ENCODE data around the gene SLC13A1. TPM values are rescaled to one million over a fixed set of nuclear protein-coding genes. Genes with fewer than 3 reads are reported as not detected.
"Not testable (repeated sequence)": the region's sequence is repeated elsewhere in the genome, so short reads cannot be mapped to it uniquely, and the experiment has no call there.

The SLC13A1 gene, protein sequence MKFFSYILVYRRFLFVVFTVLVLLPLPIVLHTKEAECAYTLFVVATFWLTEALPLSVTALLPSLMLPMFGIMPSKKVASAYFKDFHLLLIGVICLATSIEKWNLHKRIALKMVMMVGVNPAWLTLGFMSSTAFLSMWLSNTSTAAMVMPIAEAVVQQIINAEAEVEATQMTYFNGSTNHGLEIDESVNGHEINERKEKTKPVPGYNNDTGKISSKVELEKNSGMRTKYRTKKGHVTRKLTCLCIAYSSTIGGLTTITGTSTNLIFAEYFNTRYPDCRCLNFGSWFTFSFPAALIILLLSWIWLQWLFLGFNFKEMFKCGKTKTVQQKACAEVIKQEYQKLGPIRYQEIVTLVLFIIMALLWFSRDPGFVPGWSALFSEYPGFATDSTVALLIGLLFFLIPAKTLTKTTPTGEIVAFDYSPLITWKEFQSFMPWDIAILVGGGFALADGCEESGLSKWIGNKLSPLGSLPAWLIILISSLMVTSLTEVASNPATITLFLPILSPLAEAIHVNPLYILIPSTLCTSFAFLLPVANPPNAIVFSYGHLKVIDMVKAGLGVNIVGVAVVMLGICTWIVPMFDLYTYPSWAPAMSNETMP
- not detected for polyA plus RNA-seq

DNA sequence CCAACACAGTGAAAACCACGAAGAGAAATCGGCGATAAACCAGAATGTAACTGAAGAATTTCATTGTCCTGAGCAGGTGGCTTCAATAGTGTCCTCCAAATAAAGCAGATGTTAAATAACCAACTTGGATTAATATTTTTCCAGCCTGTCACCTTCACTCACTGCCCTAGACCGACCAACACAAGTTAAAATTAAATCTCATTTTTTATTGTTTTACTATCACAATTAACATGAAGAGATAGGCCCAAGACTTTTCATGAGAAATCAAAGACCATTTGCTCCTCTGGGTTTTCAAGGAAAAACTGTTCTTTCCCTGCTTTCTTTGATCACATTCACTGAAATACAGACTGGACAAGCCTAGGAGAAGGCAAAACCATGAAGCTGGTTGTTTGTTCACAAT is at the start of gene SLC13A1:
Gene SLC13A1 (minus strand): TSS at position 87 of the 400 bp plus-strand sequence. CDS start 23 bp downstream, at position 64.
- H3K36me3 Mint-ChIP-seq: no peaks in the 10 kb centered on the region
- no peaks in the 10 kb centered on the region for H3K27me3 Mint-ChIP-seq
- no peaks in the 10 kb centered on the region for H3K4me1 Mint-ChIP-seq
- H3K9me3 Mint-ChIP-seq: no peaks in the 10 kb centered on the region
- no peak within 1 kb of the TSS for H3K4me3 Mint-ChIP-seq
- no peak within 1 kb of the TSS for H3K27ac Mint-ChIP-seq

DNA sequence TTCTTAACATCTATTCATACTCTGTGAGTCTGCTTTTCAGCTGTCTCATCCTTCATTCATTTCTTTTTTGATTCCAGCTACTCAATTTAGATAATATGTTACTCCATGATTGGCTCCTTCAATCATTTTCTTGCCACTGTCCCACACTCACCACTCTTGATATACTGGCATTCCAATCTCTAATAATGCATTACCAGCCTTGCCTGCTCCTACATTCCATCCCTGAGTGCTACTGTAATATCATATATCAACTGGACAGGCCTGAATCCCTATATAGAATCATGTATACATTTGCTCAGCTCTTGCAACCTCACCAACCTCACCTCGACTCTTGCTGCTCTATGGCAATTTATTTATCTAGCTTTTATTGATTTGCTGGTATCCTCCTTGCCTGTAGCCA is 45.0 kb upstream of the SLC13A1 start:
- no peak overlapping the region for H3K27ac Mint-ChIP-seq
- no peaks in the 10 kb centered on the region for H3K27me3 Mint-ChIP-seq
- no peak overlapping the region for H3K4me3 Mint-ChIP-seq
- H3K36me3 Mint-ChIP-seq: no peaks in the 10 kb centered on the region
- H3K4me1 Mint-ChIP-seq: no peaks in the 10 kb centered on the region
- H3K9me3 Mint-ChIP-seq: no peaks in the 10 kb centered on the region

DNA sequence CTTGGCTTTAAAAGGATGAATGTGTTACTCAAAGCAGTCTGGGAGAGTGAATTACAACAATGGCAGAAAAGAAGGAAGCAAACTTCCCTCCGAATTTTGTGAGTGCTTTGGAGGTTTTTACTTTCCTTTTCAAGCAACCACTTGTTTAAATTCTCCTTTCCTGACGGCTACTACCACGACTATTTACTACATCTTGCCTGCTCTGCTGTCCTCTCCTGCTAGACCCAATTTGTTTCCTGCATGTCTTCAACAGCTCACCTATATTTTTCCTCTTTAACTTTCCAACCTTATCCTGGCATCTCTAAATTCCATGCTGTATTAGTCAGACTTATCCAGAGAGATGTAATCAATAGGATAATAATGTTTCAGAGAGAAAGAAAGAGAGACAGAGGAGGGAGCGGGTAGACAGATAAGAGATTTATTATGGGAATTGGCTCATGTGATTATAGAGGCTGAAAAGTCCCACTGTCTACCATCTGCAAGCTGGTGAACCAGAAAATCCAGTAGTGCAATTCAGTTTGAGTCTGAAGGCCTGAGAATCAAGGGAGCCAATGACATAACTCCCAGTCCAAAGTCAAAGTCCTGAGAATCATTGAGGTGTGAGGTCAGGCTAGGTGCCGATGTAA is 42.8 kb upstream of the SLC13A1 start:
- Mint-ChIP-seq H3K9me3 (no peaks in the 10 kb centered on the region), H3K27ac (no peak overlapping the region), H3K36me3 (no peaks in the 10 kb centered on the region), H3K4me1 (no peaks in the 10 kb centered on the region), H3K4me3 (no peak overlapping the region), H3K27me3 (no peaks in the 10 kb centered on the region)

DNA sequence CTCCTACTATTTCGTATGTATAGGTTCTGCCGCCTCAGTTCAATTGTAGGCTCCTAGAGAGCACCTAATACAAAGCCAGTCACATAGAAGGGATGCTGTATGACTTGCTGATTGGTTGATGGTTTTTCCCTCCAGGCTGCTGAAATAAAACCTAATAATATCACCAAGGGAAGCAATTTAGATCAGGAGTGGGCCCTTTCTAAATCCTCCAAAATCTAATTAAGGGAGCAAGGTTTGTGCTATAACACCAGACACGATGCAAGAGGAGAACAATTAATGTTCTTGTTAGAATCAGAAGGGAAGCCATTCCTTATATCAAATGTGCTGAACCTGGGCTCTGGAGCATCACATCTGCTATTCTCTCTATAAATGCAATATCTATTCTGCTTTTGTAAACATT is 42.0 kb upstream of the SLC13A1 start:
- Mint-ChIP-seq H3K36me3 (no peaks in the 10 kb centered on the region), H3K4me1 (no peaks in the 10 kb centered on the region), H3K4me3 (no peak overlapping the region), H3K9me3 (no peaks in the 10 kb centered on the region), H3K27ac (no peak overlapping the region), H3K27me3 (no peaks in the 10 kb centered on the region)

DNA sequence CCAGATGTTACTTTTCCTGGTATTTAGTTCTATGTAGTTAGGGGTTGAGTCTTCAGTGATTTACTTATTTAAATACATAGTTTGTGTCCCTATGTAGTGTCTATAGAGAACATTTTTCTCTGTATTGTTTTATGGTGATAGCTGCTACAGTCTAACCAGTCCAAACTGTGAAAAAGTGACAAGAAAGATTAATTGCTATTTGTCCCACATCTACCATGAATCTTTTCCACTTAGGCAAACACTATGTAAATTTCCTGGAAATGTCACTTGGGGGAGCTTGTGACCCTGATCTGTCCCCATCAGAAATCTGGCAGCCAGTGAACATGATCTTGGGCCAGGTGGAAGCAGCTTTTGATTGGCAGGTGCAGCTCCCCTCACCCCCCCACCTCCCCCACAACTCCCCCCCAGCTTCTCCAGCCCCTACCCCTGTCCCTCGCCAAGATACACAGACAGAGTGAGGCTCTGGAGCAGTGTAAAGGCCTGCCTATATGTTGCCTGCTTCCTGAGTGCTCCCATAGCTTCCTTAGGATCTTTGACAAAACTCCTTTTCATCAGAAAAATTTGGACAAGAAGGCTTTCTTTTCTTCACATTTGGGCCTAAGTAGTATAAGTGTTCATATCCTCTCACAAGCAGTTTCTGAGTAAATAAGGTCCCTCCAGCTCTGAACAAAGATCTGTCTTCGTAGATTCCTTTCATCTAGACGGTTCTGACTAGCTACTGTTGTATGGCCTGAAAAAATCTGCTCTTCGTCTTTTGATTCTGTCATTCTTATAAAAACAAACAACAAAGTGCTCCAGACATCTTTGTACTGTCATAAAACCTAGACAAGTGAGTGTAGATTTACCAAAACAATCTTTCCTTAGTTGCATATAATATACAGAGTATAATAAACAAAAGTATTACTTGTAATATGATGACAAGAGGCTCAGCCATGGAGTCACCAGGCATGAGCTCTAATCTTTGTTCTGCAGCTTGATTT is 31.5 kb upstream of the SLC13A1 start:
- Mint-ChIP-seq H3K27me3 (no peaks in the 10 kb centered on the region), H3K4me3 (no peak overlapping the region), H3K27ac (no peak overlapping the region), H3K36me3 (no peaks in the 10 kb centered on the region), H3K9me3 (peaks cover 0 to 7% (median 4%) of the 10 kb centered on the region in 3 donors), H3K4me1 (peaks cover 0 to 2% (median 0%) of the 10 kb centered on the region in 3 donors)

DNA sequence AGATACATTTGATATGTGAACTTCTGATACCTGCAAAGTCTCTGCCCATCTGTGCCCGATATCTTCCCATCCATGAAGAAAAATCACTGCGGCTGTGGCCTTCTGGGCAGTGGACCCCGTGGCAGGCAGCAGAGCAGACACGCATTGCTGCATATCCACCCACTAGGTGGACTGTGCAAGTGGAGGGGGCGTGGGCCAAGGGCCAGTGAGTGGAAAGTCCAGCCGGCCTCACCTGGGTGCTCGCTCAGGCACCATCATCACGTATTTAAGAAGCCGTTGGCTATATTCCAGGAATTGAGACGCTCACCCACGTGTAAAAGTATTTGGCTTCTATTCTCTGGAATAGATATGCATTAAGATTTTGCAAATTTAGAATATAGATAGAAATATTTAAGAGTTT is 30.8 kb upstream of the SLC13A1 start:
- peaks cover 0 to 2% (median 0%) of the 10 kb centered on the region in 3 donors for H3K4me1 Mint-ChIP-seq
- H3K36me3 Mint-ChIP-seq: no peaks in the 10 kb centered on the region
- H3K27me3 Mint-ChIP-seq: no peaks in the 10 kb centered on the region
- no peak overlapping the region for H3K27ac Mint-ChIP-seq
- peaks cover 0 to 7% (median 5%) of the 10 kb centered on the region in 3 donors for H3K9me3 Mint-ChIP-seq
- no peak overlapping the region for H3K4me3 Mint-ChIP-seq

DNA sequence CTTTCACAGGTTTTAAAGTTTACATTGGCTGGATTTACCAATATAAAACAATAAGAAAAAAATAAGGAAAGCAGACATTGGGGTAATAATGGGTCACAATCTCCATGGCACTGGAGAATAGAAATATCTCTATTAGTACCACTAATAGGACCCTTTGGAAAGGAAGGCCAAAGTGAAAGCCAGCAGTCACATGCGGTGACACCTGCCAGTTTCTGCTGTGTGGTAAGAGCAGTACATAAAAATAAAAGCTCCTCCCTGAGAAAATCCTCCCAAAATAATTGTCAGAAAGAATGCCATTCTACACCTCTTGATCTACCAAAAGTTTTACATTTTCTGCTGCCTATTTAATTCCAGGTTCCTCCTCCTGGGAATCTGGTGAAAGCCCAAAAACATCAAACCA is 30.4 kb upstream of the SLC13A1 start:
- Mint-ChIP-seq H3K27ac (no peak overlapping the region), H3K4me1 (peaks cover 0 to 2% (median 0%) of the 10 kb centered on the region in 3 donors), H3K27me3 (no peaks in the 10 kb centered on the region), H3K4me3 (no peak overlapping the region), H3K36me3 (no peaks in the 10 kb centered on the region), H3K9me3 (peaks cover 0 to 9% (median 5%) of the 10 kb centered on the region in 3 donors)

DNA sequence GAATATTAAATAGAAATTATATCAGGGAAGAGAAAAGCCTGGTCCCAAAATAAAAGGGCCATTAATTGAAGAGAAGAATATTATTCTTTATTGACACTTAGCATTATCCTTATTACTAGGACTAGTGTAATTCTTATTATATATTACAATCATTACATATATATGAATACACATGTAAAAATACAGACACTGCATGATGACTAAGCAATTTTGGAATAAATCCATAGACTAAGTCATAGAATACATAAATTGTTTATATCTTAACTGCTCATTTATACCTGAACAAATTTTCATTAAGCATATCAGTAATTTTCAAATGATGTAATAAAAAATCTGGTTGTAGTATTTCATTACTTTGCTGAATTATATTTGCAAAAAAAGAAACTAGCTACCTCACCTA is 29.7 kb upstream of the SLC13A1 start:
- H3K9me3 Mint-ChIP-seq: peaks cover 0 to 9% (median 5%) of the 10 kb centered on the region in 3 donors
- no peaks in the 10 kb centered on the region for H3K27me3 Mint-ChIP-seq
- H3K36me3 Mint-ChIP-seq: no peaks in the 10 kb centered on the region
- no peak overlapping the region for H3K4me3 Mint-ChIP-seq
- peaks cover 0 to 2% (median 0%) of the 10 kb centered on the region in 3 donors for H3K4me1 Mint-ChIP-seq
- no peak overlapping the region for H3K27ac Mint-ChIP-seq

DNA sequence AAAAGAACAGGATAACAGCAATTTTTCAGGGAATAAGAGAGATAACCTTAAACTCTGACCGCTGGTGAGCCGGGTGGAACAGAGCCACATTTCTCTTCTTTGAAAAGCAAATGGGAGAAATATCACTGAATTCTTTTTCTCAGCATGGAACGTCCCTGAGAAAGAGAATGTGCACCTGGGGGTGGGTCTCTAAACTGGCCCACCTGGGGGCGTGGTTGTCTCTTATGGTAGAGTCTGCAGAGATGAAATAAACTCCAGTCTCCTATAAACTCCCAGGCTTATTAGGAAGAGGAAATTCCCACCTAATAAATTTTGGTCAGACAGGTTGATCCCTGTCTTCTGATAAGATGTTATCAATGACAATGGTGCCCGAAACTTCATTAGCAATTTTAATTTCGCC is 27.9 kb upstream of the SLC13A1 start:
- not testable (repeated sequence) for H3K27me3 Mint-ChIP-seq, H3K27ac Mint-ChIP-seq, H3K4me1 Mint-ChIP-seq, H3K36me3 Mint-ChIP-seq, H3K4me3 Mint-ChIP-seq
- H3K9me3 Mint-ChIP-seq: peaks cover 2 to 19% (median 9%) of the 10 kb centered on the region in 3 donors

DNA sequence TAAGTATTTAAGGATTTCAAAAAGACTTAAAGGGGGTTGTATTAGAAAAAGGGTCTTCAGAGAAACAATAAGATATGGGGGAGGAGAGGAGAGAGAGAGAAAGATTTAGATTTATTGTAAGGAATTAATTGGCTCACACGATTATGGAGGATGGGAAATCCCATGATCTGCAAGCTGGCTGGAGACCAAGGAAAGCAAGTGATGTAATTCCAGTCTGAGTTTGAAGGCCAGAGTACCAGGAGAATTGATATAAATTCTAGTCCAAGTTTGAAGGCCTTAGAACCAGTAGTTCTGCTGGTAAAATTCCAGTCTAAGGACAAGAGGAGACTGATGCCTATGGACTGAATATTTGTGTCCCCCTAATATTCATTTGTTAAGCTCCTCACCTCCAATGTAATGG is 20.6 kb upstream of the SLC13A1 start:
- Mint-ChIP-seq H3K9me3 (peaks cover under 1 to 14% (median 2%) of the 10 kb centered on the region in 3 donors), H3K4me3 (no peak overlapping the region), H3K4me1 (no peaks in the 10 kb centered on the region), H3K27me3 (no peaks in the 10 kb centered on the region), H3K27ac (no peak overlapping the region), H3K36me3 (peaks cover 2% of the 10 kb centered on the region)

DNA sequence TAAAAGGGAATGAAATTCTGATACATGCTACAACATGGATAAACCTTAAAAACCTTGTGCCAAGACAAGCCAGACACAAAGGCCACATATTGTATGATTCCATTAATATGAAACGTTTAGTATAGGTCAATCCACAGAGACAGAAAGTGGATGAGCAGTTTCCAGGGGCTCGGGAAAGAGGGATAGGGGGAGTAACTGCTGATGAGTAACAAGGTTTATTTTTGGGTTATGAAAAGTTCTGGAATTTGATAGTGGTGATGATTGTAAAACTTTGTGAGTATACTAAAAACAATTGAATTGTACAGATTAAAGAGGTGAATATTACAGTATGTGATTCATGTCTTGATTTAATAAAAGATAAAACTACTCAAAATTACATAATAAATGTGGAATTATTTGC is 19.1 kb upstream of the SLC13A1 start:
- H3K36me3 Mint-ChIP-seq: peaks cover 2% of the 10 kb centered on the region
- no peaks in the 10 kb centered on the region for H3K27me3 Mint-ChIP-seq
- no peak overlapping the region for H3K4me3 Mint-ChIP-seq
- H3K9me3 Mint-ChIP-seq: peaks cover 0 to 14% (median 5%) of the 10 kb centered on the region in 3 donors
- no peaks in the 10 kb centered on the region for H3K4me1 Mint-ChIP-seq
- no peak overlapping the region for H3K27ac Mint-ChIP-seq

DNA sequence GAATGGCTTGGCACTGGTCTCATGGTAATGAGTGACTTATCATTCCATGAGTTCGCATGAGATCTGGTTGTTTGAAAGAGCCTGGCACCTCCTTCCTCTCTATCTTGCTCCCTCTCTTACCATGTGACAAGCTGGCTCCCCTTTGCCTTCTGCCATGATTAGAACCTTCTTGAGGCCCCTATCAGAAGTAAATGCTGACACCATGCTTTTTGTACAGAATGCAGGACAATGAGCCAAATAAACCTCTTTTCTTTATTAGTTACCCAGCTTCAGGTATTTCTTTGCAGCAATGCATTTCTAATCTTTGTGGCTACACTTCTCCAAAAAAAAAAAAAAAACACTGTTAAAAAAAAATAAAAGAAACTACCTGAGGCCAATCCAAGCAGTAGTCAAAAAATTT is 17.1 kb upstream of the SLC13A1 start:
- Mint-ChIP-seq H3K27me3 (no peaks in the 10 kb centered on the region), H3K36me3 (no peaks in the 10 kb centered on the region), H3K9me3 (peaks cover 0 to 4% (median 3%) of the 10 kb centered on the region in 3 donors), H3K27ac (no peak overlapping the region), H3K4me3 (no peak overlapping the region), H3K4me1 (no peaks in the 10 kb centered on the region)

DNA sequence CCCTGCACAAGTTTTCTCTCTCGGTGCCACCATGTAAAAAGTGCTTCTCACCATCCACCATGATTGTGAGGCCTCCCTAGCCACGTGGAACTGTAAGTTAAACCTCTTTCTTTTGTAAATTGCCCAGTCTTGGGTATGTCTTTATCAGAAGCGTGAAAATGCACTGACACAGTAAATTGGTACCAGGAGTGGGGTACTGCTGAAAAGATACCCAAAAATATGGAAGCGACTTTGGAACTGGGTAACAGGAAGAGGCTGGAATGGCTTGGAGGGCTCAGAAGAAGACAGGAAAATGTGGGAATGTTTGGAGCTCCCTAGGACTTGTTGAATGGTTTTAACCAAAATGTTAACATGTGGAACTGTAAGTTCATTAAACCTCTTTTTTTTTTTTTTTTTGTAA is 15.6 kb upstream of the SLC13A1 start:
- no peaks in the 10 kb centered on the region for H3K36me3 Mint-ChIP-seq
- no peak overlapping the region for H3K27ac Mint-ChIP-seq
- H3K9me3 Mint-ChIP-seq: peaks cover 0 to 4% (median 3%) of the 10 kb centered on the region in 3 donors
- no peaks in the 10 kb centered on the region for H3K27me3 Mint-ChIP-seq
- H3K4me1 Mint-ChIP-seq: no peaks in the 10 kb centered on the region
- H3K4me3 Mint-ChIP-seq: no peak overlapping the region

DNA sequence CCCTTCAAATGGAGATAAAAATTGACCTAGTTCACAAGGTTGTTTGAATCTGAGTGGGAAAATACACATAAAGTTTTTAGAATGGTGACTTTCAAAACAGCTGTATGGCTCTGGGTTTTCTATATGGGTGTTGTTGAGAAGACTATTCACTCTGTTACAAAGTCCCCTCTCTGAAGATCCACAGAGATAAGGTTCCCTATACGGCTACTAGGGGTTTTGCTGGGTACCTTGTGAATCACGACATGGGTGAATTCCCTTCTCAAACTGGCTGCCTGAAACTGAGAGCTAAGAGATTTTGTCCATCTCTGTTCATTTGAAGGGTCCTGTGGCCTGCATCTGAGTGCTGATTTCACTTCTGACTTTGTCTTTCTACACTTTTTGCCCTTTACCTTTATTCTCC is 11.8 kb upstream of the SLC13A1 start:
- H3K4me3 Mint-ChIP-seq: no peak overlapping the region
- H3K27me3 Mint-ChIP-seq: no peaks in the 10 kb centered on the region
- H3K9me3 Mint-ChIP-seq: peaks cover 0 to 5% (median 4%) of the 10 kb centered on the region in 3 donors
- no peaks in the 10 kb centered on the region for H3K36me3 Mint-ChIP-seq
- no peaks in the 10 kb centered on the region for H3K4me1 Mint-ChIP-seq
- H3K27ac Mint-ChIP-seq: no peak overlapping the region
